ENCODE data around the gene DNAJC1.

DNA sequence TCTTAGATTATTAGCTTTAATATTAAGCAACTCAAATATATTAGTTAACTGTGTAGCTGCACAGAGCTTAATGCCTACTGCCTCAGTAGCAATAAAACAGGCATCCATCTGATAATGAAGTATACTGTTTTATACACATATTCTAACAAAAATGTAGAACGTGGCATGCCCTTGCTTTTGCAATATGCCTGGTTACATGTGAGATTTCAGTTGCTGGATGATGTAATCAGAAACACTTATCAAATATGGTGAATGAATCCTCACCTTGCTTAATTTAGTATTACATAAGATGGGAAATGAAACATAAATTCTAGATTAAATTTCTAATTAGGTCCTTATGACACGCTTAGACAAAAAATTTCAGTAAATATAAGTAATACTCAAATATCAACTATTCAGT lies 8.0 kb downstream of the DNAJC1 start:
- TF ChIP-seq YY1 (IDR thresholded peaks at IDR 0.05; ENCODE audit: low read depth) (no peak), CEBPB (IDR thresholded peaks at IDR 0.05) (no peak), CREB1 (IDR thresholded peaks at IDR 0.05; ENCODE audit: low read depth) (no peak), EP300 (IDR thresholded peaks at IDR 0.05; ENCODE audit: borderline replicate concordance) (no peak), TEAD4 (IDR thresholded peaks at IDR 0.05) (no peak), TAF1 (IDR thresholded peaks at IDR 0.05; ENCODE audit: low read depth) (no peak), NFIC (IDR thresholded peaks at IDR 0.05) (no peak), TCF12 (IDR thresholded peaks at IDR 0.05; ENCODE audit: low read depth) (no peak), FOXM1 (IDR thresholded peaks at IDR 0.05; ENCODE audit: borderline replicate concordance, low read depth) (no peak), EGR1 (IDR thresholded peaks at IDR 0.05) (no peak), RAD21 (IDR thresholded peaks at IDR 0.05; ENCODE audit: low read depth) (no peak)
- TF ChIP-seq, protein P1, sequence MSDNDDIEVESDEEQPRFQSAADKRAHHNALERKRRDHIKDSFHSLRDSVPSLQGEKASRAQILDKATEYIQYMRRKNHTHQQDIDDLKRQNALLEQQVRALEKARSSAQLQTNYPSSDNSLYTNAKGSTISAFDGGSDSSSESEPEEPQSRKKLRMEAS (IDR thresholded peaks at IDR 0.05) = no peak
- TF ChIP-seq, protein P2, sequence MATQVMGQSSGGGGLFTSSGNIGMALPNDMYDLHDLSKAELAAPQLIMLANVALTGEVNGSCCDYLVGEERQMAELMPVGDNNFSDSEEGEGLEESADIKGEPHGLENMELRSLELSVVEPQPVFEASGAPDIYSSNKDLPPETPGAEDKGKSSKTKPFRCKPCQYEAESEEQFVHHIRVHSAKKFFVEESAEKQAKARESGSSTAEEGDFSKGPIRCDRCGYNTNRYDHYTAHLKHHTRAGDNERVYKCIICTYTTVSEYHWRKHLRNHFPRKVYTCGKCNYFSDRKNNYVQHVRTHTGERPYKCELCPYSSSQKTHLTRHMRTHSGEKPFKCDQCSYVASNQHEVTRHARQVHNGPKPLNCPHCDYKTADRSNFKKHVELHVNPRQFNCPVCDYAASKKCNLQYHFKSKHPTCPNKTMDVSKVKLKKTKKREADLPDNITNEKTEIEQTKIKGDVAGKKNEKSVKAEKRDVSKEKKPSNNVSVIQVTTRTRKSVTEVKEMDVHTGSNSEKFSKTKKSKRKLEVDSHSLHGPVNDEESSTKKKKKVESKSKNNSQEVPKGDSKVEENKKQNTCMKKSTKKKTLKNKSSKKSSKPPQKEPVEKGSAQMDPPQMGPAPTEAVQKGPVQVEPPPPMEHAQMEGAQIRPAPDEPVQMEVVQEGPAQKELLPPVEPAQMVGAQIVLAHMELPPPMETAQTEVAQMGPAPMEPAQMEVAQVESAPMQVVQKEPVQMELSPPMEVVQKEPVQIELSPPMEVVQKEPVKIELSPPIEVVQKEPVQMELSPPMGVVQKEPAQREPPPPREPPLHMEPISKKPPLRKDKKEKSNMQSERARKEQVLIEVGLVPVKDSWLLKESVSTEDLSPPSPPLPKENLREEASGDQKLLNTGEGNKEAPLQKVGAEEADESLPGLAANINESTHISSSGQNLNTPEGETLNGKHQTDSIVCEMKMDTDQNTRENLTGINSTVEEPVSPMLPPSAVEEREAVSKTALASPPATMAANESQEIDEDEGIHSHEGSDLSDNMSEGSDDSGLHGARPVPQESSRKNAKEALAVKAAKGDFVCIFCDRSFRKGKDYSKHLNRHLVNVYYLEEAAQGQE (IDR thresholded peaks at IDR 0.05; ENCODE audit: low read depth) = no peak

Data from Ishikawa (cell line).